ENCODE results near the gene C3orf49.

GRCh38 chr3:63878394-63879060 is 59.4 kb downstream of the C3orf49 start:
- TF ChIP-seq GTF3A (CRISPR knock-in tag; conservative IDR thresholded peaks at IDR 0.05) = no peak
- TF ChIP-seq ATF7 (IDR thresholded peaks at IDR 0.05) = no peak
- no peak for TF ChIP-seq ATF7 (CRISPR knock-in tag; IDR thresholded peaks at IDR 0.05)

Data from HepG2 (cell line).